Common myeloid progenitor, CD34-positive (primary cell): ENCODE results near the gene LPIN2.
"Not testable (repeated sequence)": the region's sequence is repeated elsewhere in the genome, so short reads cannot be mapped to it uniquely, and the experiment has no call there.

Experiments
- CTCF ChIA-PET: fragments of 350-600 bp; sonication (Branson Sonifier 250); formaldehyde crosslinking; loops from one replicate; lab custom pipeline; 2021; ENCODE audit warnings: antibody characterized with exemption; lab: Charles Lee
- POLR2A ChIA-PET: fragments of 350-600 bp; sonication (Branson Sonifier 250); formaldehyde crosslinking; loops from one replicate; lab custom pipeline; 2021; ENCODE audit warnings: antibody characterized with exemption; lab: Charles Lee
- DNase-seq, 3 donors: peaks; one replicate each; pipeline versions ENCODE4 v3.0.0 to v3.0.0-alpha.2; 2013
- H3K27ac ChIP-seq, 2 experiments: 1 replicate in 1 of 2; 2 replicates in 1 of 2; pipeline ENCODE4 v1.7.0; 2013; ENCODE audit warnings: inconsistent platforms in 2 of 2, low read length in 2 of 2, mild to moderate bottlenecking in 2 of 2, low read depth in 1 of 2, moderate library complexity in 1 of 2; ENCODE audit not compliant: severe bottlenecking in 2 of 2, insufficient read depth in 1 of 2, poor library complexity in 1 of 2
- H3K27me3 ChIP-seq, 5 experiments: replicated peaks in 2 of 5; 1 replicate in 3 of 5; 2 replicates in 2 of 5; pipeline versions ENCODE4 v1.6.1 to v1.7.0; 2013; ENCODE audit warnings: low read length in 4 of 5, mild to moderate bottlenecking in 2 of 5, moderate library complexity in 2 of 5, inconsistent platforms in 1 of 5; ENCODE audit not compliant: insufficient read depth in 5 of 5, control insufficient read depth in 4 of 5
- H3K36me3 ChIP-seq, 4 experiments: 1 replicate in 2 of 4; 2 replicates in 2 of 4; pipeline versions ENCODE4 v1.6.1 to v1.7.0; 2013; ENCODE audit warnings: low read length in 3 of 4, control low read depth in 1 of 4, mild to moderate bottlenecking in 1 of 4; ENCODE audit not compliant: control insufficient read depth in 4 of 4, insufficient read depth in 4 of 4
- H3K4me1 ChIP-seq, 4 experiments: 1 replicate in 3 of 4; 2 replicates in 1 of 4; pipeline versions ENCODE4 v1.6.1 to v1.7.1; 2013; ENCODE audit warnings: low read length in 3 of 4, mild to moderate bottlenecking in 3 of 4, control low read depth in 1 of 4, inconsistent platforms in 1 of 4, moderate library complexity in 1 of 4; ENCODE audit not compliant: control insufficient read depth in 4 of 4, insufficient read depth in 4 of 4; ENCODE audit errors: control extremely low read depth in 1 of 4
- H3K4me3 ChIP-seq, 7 experiments: 1 replicate in 4 of 7; 2 replicates in 3 of 7; pipeline versions ENCODE4 v1.5.1 to v1.7.0; 2013; ENCODE audit warnings: mild to moderate bottlenecking in 7 of 7, low read length in 6 of 7, moderate library complexity in 6 of 7, inconsistent platforms in 2 of 7, low read depth in 2 of 7, control low read depth in 1 of 7; ENCODE audit not compliant: insufficient read depth in 4 of 7, control insufficient read depth in 1 of 7; ENCODE audit errors: extremely low read depth in 1 of 7
- H3K9me3 ChIP-seq, 5 experiments: 1 replicate in 4 of 5; 2 replicates in 1 of 5; pipeline versions ENCODE4 v1.6.1 to v1.7.1; 2013; ENCODE audit warnings: low read length in 4 of 5, mild to moderate bottlenecking in 2 of 5, inconsistent platforms in 1 of 5, low read depth in 1 of 5, moderate library complexity in 1 of 5; ENCODE audit not compliant: control insufficient read depth in 4 of 5, insufficient read depth in 2 of 5; ENCODE audit errors: control extremely low read depth in 1 of 5
- WGBS: methylation state at CpG from one replicate; pipeline ENCODE4 v1.1.5; 2013; ENCODE audit not compliant: insufficient coverage; 5-methylcytosine and 5-hydroxymethylcytosine counted together

LPIN2 gene

GRCh38 chr18:3052411-3052758, 39.4 kb upstream of the LPIN2 start:
- no peaks in the 10 kb centered on the region for H3K27me3 ChIP-seq
- H3K36me3 ChIP-seq = no peaks in the 10 kb centered on the region
- no peaks in the 10 kb centered on the region for H3K9me3 ChIP-seq
- H3K27ac ChIP-seq = no peak overlapping the region
- CTCF ChIA-PET = interaction anchor here (1.4 to 2.0 kb wide), 2 partner anchors 10 to 58 kb away, joined by 3 to 5 read pairs; no protein-coding TSS in a partner anchor
- DNase-seq = no peak
- 71% methylated on average over 2 of the region's 2 CpGs for whole genome bisulfite sequencing
- POLR2A ChIA-PET = no interaction called here
- peaks cover 0 to 10% (median 6%) of the 10 kb centered on the region in 4 experiments for H3K4me1 ChIP-seq
- no peak overlapping the region for H3K4me3 ChIP-seq

- H3K27ac ChIP-seq = no peak overlapping the region
- H3K9me3 ChIP-seq = no peaks in the 10 kb centered on the region
- peaks cover 0 to 10% (median 6%) of the 10 kb centered on the region in 4 experiments for H3K4me1 ChIP-seq
- no peak for DNase-seq
- ChIA-PET CTCF (interaction anchor here (2.0 kb wide), 1 partner anchor 11 kb away, joined by 5 read pairs; no protein-coding TSS in a partner anchor), POLR2A (no interaction called here)
- no peak overlapping the region for H3K4me3 ChIP-seq
- no peaks in the 10 kb centered on the region for H3K27me3 ChIP-seq
- 96% methylated on average over 6 of the region's 8 CpGs for WGBS
- H3K36me3 ChIP-seq = no peaks in the 10 kb centered on the region
These were observed 38.9 kb upstream of the LPIN2 start for GRCh38 chr18:3051718-3052410.

GRCh38 chr18:3049897-3050454, 37.0 kb upstream of the LPIN2 start:
- H3K4me3 ChIP-seq, DNase-seq, POLR2A ChIA-PET, H3K9me3 ChIP-seq, H3K27ac ChIP-seq, H3K36me3 ChIP-seq, H3K27me3 ChIP-seq: not testable (repeated sequence)
- CTCF ChIA-PET = interaction anchor here (2.2 kb wide), 1 partner anchor 13 kb away, joined by 12 read pairs; no protein-coding TSS in a partner anchor
- no CpG with 5 or more reads among the region's 8 CpGs for WGBS
- peaks cover 6 to 18% (median 13%) of the 10 kb centered on the region in 4 experiments for H3K4me1 ChIP-seq

- Histone ChIP-seq H3K4me1 (peaks cover 10 to 23% (median 16%) of the 10 kb centered on the region in 4 experiments), H3K4me3 (no peak overlapping the region), H3K27me3 (no peaks in the 10 kb centered on the region), H3K27ac (no peak overlapping the region), H3K9me3 (no peaks in the 10 kb centered on the region), H3K36me3 (no peaks in the 10 kb centered on the region)
- WGBS = 83% methylated on average over 1 of the region's 3 CpGs
- DNase-seq = no peak
- CTCF ChIA-PET = interaction anchor here (0.7 to 2.2 kb wide), 2 partner anchors 14 to 38 kb away, joined by 3 to 12 read pairs; no protein-coding TSS in a partner anchor
- POLR2A ChIA-PET = interaction anchor here (0.6 kb wide), 1 partner anchor 32 kb away, joined by 3 read pairs; no protein-coding TSS in a partner anchor
These were observed 35.9 kb upstream of the LPIN2 start for GRCh38 chr18:3048820-3049349.

- H3K4me1 ChIP-seq = peaks cover 10 to 23% (median 16%) of the 10 kb centered on the region in 4 experiments
- ChIA-PET CTCF (interaction anchor here (0.7 to 2.2 kb wide), 2 partner anchors 15 to 38 kb away, joined by 3 to 12 read pairs; no protein-coding TSS in a partner anchor), POLR2A (interaction anchor here (0.6 kb wide), 1 partner anchor 33 kb away, joined by 3 read pairs; no protein-coding TSS in a partner anchor)
- no peaks in the 10 kb centered on the region for H3K36me3 ChIP-seq
- no peak overlapping the region for H3K27ac ChIP-seq
- H3K9me3 ChIP-seq = no peaks in the 10 kb centered on the region
- peak in 2 of 3 donors; percentile 18 to 31 for DNase-seq
- no peaks in the 10 kb centered on the region for H3K27me3 ChIP-seq
- H3K4me3 ChIP-seq = no peak overlapping the region
- WGBS = 0% methylated on average over 4 of the region's 6 CpGs
These were observed 35.2 kb upstream of the LPIN2 start for GRCh38 chr18:3048121-3048520.

- CTCF ChIA-PET = interaction anchor here (1.0 to 2.1 kb wide), 3 partner anchors 16 to 28 kb away, joined by 3 to 8 read pairs (median 5); no protein-coding TSS in a partner anchor
These were observed 33.4 kb upstream of the LPIN2 start for GRCh38 chr18:3046216-3046808.

More at GRCh38 chr18:3046216-3046808, 33.4 kb upstream of the LPIN2 start:
- H3K9me3 ChIP-seq = no peaks in the 10 kb centered on the region
- no peak overlapping the region for H3K27ac ChIP-seq
- H3K4me1 ChIP-seq = peaks cover 9 to 20% (median 13%) of the 10 kb centered on the region in 4 experiments
- no peak for DNase-seq
- H3K4me3 ChIP-seq = no peak overlapping the region
- no peaks in the 10 kb centered on the region for H3K27me3 ChIP-seq
- H3K36me3 ChIP-seq = no peaks in the 10 kb centered on the region
- WGBS = 94% methylated on average over 2 of the region's 4 CpGs
- POLR2A ChIA-PET = no interaction called here
